ENCODE data around the gene OR10AD1.
A peak's percentile ranks its signal among the peaks of the same experiment; 100 is the strongest.
"Not testable (repeated sequence)": the region's sequence is repeated elsewhere in the genome, so short reads cannot be mapped to it uniquely, and the experiment has no call there.

OR10AD1 gene, protein sequence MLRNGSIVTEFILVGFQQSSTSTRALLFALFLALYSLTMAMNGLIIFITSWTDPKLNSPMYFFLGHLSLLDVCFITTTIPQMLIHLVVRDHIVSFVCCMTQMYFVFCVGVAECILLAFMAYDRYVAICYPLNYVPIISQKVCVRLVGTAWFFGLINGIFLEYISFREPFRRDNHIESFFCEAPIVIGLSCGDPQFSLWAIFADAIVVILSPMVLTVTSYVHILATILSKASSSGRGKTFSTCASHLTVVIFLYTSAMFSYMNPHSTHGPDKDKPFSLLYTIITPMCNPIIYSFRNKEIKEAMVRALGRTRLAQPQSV
- total RNA-seq, result 0 to 0.33 (median 0) reads per million in 17 experiments

DNA sequence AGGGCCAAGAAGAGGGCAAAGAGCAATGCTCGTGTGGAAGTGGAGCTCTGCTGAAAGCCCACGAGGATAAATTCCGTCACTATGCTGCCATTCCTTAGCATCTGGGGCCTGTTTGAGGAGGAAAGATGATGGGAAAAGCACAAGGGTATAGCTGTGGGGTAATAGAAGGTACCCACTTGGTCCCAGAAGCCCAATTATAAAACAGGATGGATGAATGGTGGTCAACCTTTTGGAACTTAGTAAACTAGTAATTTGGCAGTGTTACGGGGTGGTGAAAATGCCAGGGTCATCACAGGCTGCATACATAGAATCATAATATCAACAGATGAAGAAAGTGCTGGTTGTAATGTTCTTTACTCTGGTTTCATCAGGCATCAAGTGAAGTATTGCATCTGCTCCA is at the start of gene OR10AD1:
OR10AD1 (minus strand) TSS at position 101 of the 400 bp plus-strand sequence; CDS start at position 101, 0 bp downstream.
- no peak for DNase-seq

DNA sequence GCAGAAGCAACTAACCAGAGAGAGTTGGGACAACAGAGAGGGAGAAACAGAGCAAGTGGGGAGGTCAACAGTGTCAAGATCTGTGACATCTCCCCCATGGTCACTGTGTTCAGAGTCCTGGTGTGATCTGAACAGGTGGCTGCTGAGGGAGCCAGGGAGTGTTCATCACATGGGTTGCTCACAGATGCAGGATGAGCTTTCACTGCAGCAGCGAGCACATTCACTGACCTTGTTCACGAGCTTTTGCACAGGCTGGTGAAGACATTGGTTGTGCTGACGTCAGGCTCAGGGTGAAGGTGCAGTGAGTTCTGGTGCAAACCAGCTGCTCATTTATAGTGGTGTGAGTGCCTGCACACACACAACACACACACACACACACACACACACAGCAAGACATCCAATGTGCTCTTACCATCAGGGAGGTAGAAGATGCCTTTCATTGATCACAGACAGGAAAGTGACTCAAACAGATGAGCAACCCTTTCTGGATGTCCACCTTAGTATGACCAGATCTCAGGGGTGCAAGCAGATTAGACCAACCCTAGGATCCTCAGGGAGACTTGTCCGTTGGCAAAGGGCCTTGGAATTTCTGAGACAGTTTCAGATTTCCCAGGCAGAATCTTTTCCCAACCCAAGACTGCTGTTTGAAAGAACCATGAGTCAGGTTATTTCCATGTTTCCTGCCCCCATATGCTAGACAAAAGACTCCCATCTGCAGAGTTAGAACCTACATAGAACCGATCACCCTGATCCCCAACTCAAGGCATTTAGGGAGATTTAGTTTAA is 44.3 kb upstream of the OR10AD1 start:
- DNase-seq, result no peak

DNA sequence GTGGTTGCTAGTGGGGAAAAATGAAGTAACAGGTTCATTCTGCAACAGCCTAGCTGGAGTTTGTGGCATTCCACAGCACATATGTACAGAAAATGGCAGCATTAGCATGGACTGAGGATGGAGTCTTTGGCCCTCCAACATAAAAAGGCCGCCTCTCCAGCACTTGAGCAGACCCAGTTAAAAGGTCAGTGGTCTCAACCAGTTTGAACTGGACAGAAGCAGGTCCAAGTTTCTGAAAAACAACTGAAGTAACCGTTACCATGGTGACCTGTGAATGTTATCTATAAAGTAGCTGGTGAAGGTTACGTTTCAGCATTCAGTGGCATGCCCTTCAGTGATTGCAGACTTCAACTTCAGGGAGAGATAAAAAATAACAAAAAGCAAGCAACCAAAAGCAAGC is 34.1 kb upstream of the OR10AD1 start:
- no peak for DNase-seq

- no peak for DNase-seq
Measured at GRCh38 chr12:48235796-48236333, 32.8 kb upstream of the OR10AD1 start.

- DNase-seq, result not testable (repeated sequence)
Measured at GRCh38 chr12:48231169-48231958, 28.3 kb upstream of the OR10AD1 start.

GRCh38 chr12:48224533-48224932 is 21.4 kb upstream of the OR10AD1 start:
- DNase-seq, result not testable (repeated sequence)

- no peak for DNase-seq
Measured at GRCh38 chr12:48221645-48222044, 18.6 kb upstream of the OR10AD1 start.

- DNase-seq, result no peak
Measured at GRCh38 chr12:48220701-48221100, 17.6 kb upstream of the OR10AD1 start.

DNA sequence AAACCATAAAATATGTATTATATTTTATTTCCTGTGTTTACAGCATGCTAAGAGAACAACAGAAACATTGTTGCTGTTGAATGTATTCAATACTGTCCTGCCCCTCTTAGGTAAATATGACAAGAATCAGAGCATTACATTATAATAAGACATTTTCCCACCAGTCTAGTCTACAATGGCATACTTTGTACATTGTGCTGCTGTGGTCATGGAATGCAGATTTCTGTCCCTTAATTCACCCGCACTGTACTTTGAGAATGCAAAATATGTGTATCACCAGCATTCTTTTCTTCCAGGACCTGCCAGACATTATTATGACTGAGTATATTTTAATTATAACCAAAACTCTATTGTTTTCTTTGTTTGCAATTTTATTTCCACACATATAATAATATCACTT is 16.5 kb upstream of the OR10AD1 start:
- no peak for DNase-seq

DNA sequence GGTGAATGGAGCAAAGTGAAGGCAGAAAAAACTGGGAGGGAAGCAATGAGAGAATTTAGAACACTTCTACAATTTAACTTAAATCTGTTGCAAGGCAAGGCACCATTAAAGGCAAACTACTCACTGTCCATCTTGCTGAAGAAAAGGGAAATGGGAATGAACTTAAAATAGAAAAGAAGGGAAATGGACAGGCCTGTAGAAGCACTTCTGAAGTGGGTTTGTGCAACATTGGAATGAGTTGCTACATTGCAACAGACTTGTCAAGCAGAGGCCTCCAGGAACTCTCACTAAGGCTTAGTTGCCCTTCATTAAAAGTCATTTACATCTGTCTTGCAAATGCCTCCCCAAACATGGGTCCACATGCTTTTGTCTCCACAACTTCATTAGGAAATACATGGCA is 13.7 kb upstream of the OR10AD1 start:
- peak; percentile 73 to 90 (median 83) for DNase-seq

DNA sequence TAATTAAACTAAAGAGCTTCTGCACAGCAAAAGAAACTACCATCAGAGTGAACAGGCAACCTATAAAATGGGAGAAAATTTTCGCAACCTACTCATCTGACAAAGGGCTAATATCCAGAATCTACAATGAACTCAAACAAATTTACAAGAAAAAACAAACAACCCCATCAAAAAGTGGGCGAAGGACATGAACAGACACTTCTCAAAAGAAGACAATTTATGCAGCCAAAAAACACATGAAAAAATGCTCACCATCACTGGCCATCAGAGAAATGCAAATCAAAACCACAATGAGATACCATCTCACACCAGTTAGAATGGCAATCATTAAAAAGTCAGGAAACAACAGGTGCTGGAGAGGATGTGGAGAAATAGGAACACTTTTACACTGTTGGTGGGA is 6.4 kb upstream of the OR10AD1 start:
- not testable (repeated sequence) for DNase-seq

DNA sequence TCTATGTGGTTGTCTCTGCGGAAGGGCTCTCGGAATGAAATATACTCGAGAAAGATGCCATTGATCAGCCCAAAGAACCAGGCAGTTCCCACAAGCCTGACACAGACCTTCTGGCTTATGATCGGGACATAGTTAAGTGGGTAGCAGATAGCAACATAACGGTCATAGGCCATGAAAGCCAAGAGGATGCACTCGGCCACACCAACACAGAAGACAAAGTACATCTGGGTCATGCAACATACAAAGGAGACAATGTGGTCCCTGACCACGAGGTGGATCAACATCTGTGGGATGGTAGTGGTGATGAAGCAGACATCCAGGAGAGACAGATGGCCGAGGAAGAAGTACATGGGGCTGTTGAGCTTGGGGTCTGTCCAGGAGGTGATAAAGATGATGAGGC is 326 bp downstream of the OR10AD1 start:
- DNase-seq, result no peak

DNA sequence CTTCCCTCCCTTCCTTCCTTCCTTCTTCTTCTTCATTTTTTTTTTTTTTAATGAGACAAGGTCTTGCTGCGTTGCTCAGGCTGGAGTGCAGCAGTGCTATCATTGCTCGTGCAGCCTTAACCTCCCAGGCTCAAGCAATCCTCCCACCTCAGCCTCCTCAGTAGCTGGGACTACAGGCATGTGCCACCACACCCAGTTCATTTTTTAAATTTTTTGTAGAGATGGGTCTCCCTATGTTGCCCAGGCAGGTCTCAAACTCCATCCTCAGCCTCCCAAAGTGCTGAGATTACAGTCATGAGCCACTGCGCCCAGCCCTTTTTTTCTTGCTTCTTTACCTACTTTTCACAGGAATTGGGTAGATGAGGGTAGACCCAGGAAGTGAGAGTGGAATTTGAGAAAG is 1.6 kb downstream of the OR10AD1 start:
- DNase-seq, result no peak

DNA sequence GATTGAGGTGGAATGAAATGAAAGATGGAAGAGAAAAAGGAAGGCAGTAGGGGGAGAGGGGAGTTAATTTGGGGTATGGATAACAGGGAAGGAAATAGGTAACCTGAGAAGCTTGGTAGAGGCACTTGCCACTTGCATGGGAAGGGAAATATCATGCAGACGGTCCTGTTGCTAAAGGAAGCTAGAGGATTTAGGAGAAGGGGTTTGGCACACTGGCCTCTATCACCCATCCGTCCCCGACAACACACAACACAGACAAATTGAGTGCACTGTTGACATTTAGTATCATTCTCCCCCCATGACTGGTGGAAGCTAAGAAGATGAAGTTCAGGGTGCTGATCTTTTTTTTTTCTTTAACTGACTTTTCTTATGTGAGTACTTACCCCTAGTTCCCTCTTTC is 2.0 kb downstream of the OR10AD1 start:
- no peak for DNase-seq

GRCh38 chr12:48199774-48200221 is 3.3 kb downstream of the OR10AD1 start:
- DNase-seq, result peak in 3 of 4 experiments; percentile 20 to 39 (median 23)

- DNase-seq, result no peak
Measured at GRCh38 chr12:48198985-48199384, 4.1 kb downstream of the OR10AD1 start.

DNA sequence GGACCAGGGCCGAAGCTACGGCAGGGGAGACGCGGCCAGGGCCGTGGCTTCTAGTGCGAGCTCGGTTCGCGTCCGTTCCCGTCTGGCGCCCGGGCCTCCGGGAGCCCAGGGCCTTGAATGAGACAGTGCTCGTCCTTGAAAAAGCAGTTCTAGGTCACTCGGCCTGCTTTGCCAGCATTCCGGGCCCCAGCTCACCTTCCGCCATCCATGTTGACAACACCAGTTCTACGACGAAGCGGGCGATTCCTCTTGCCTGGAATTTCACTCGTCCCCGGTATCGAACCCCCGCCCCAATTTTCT is 4.5 kb downstream of the OR10AD1 start:
- peak in 3 of 4 experiments; percentile 46 to 71 (median 65) for DNase-seq

DNA sequence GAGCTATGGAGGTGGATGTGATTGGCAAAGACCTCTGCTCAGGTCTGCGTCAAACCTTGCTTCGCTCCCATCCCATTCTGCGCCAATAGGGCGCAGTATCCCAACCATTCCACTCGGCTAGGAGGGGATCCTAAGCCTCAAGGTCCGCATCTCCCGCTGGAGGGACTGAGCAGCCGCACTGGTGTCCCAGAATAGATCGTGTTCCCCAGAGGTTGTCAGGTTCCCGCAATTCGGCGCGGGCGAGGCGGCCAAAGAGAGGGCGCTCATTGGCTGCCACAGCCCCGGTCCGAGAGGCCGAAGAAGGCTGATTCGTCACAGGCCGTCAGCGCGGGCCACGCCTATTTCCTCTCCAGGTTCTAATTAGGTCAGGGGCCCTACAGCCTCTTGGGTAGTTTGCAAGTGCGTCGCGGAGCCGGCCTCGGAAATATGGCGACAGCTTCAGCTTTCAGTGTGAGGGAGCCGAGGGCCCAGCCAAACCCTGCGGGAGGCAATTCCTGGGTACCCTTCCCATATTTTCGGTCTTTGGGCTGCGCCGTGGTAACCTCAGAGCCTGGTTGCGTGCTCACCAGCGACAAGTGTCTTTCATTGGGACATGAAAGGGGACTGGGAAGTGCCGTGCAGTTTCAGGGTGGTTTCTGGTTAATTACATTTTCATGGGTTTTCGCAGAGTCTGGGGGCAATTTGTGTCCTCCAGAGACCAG is 5.0 kb downstream of the OR10AD1 start:
- DNase-seq, result peak; percentile 97 to 98 (median 98)

DNA sequence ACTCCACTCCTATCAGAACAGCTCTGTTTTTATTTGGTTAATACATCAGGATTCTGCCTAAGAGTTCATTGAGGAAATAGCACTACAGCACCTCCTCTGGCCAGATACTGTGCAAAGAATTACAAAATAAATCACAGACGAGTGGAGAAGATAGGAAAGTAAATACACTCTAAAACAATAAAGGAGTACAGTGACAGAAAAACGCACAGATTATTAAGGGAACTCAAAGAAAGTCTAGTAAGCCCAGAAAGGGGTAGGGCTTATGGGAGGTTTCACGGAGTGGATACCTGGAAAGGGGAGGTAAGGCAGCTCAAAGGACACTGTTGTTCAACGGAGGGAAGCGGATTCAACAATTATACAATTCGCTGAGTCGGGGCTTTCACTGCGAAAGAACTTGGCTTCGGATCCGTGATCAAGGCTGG is 5.5 kb downstream of the OR10AD1 start:
- DNase-seq, result peak; percentile 39 to 71 (median 53)

DNA sequence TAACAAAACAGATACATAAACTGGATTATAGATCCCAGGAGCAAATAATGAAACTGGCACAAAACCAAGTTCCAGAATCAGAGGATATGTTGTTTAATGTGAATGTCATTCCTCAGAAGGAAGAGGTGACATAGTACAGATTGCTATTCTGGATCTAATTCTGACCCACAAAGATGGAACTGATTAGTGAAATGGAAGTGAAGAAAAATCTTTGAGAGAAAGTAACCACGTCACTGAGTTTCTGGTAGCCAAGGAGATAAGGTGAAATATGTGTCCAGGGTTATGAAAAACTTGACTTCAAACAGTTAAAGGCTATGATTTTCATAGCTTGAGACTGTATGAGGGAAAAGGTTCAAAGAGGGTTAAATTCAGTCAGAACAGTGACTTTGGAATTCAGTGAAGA is 8.3 kb downstream of the OR10AD1 start:
- DNase-seq, result no peak

DNA sequence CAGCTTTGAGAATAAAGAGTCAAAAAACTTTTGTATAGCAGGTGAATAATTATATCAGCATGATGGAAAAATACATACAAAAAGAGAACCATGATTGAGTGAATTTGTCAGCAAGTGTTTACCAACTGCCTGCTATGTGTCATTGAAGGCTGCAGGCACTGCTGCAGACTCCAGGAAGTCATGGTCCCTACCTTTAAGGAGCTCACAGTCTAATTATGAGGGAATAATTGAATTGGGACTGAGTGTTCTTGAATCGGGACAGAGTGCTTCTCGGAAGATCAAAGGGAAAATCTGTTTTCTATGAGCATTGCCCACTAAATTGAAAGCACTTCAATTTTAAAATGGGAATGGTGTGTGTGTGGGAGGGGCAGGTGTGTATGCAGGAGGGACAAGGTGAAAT is 9.5 kb downstream of the OR10AD1 start:
- no peak for DNase-seq

- DNase-seq, result no peak
Measured at GRCh38 chr12:48192861-48193260, 10.2 kb downstream of the OR10AD1 start.

All from suppressor macrophage (primary cell).